ENCODE measurements around the gene XRN1.
A peak's percentile ranks its signal among the peaks of the same experiment; 100 is the strongest.

The XRN1 gene, protein sequence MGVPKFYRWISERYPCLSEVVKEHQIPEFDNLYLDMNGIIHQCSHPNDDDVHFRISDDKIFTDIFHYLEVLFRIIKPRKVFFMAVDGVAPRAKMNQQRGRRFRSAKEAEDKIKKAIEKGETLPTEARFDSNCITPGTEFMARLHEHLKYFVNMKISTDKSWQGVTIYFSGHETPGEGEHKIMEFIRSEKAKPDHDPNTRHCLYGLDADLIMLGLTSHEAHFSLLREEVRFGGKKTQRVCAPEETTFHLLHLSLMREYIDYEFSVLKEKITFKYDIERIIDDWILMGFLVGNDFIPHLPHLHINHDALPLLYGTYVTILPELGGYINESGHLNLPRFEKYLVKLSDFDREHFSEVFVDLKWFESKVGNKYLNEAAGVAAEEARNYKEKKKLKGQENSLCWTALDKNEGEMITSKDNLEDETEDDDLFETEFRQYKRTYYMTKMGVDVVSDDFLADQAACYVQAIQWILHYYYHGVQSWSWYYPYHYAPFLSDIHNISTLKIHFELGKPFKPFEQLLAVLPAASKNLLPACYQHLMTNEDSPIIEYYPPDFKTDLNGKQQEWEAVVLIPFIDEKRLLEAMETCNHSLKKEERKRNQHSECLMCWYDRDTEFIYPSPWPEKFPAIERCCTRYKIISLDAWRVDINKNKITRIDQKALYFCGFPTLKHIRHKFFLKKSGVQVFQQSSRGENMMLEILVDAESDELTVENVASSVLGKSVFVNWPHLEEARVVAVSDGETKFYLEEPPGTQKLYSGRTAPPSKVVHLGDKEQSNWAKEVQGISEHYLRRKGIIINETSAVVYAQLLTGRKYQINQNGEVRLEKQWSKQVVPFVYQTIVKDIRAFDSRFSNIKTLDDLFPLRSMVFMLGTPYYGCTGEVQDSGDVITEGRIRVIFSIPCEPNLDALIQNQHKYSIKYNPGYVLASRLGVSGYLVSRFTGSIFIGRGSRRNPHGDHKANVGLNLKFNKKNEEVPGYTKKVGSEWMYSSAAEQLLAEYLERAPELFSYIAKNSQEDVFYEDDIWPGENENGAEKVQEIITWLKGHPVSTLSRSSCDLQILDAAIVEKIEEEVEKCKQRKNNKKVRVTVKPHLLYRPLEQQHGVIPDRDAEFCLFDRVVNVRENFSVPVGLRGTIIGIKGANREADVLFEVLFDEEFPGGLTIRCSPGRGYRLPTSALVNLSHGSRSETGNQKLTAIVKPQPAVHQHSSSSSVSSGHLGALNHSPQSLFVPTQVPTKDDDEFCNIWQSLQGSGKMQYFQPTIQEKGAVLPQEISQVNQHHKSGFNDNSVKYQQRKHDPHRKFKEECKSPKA (N-terminal part only)

DNA sequence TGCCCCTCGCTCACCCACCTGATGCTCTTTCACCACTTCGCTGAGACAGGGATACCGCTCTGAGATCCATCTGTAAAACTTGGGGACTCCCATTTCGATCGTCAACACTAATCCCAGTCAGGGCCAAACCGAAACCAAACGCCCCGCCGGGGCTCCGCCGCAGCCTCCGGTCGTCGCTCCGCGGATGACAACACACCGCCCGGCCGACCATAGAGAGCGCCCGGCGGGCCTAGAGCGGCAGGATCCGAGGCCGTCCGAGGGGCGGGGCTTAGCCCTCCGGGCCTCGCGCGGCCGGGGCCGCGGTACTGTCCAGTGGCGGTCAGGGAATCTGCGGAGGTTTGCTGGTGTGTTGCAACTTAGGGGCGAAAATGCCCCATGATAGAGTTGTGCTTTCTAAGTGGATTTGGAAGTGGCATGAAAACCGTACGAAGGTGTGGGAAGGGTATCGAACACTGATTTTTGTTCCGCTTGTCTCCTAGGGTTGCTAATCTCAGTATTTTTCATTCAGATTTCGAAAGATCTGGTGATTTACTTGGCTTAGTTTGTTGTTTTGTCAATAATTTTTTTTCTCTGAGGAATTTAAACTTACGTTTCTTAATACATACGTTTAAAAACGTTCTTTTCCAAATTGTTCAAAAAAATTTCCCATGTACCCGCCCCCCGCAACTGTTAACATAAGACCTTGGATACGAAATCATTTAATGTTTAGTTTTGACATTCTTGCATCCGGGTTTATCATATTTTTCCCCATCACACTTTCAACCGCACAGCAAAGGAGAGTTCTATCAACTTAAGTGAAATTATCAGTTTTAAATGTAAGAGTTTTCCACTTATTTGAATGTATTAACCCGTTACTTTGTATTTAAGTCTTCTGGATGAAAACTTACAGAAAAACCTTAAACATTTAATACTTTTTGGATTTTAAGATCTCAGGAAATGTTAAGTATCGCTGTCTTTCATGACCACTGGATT is at the start of gene XRN1:
XRN1 (minus strand) TSS at position 186 of the 972 bp plus-strand sequence; CDS start at position 93, 93 bp downstream.
- H3K4me3 ChIP-seq (ENCODE audit: low read depth, low read length): peak within 1 kb of the TSS; percentile 82
- TF ChIP-seq, protein P1, sequence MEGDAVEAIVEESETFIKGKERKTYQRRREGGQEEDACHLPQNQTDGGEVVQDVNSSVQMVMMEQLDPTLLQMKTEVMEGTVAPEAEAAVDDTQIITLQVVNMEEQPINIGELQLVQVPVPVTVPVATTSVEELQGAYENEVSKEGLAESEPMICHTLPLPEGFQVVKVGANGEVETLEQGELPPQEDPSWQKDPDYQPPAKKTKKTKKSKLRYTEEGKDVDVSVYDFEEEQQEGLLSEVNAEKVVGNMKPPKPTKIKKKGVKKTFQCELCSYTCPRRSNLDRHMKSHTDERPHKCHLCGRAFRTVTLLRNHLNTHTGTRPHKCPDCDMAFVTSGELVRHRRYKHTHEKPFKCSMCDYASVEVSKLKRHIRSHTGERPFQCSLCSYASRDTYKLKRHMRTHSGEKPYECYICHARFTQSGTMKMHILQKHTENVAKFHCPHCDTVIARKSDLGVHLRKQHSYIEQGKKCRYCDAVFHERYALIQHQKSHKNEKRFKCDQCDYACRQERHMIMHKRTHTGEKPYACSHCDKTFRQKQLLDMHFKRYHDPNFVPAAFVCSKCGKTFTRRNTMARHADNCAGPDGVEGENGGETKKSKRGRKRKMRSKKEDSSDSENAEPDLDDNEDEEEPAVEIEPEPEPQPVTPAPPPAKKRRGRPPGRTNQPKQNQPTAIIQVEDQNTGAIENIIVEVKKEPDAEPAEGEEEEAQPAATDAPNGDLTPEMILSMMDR (IDR thresholded peaks at IDR 0.05; ENCODE audit: control insufficient read depth, extremely low read depth, insufficient read depth): no peak
- peak; percentile 69 for DNase-seq (ENCODE audit: low read depth)

DNA sequence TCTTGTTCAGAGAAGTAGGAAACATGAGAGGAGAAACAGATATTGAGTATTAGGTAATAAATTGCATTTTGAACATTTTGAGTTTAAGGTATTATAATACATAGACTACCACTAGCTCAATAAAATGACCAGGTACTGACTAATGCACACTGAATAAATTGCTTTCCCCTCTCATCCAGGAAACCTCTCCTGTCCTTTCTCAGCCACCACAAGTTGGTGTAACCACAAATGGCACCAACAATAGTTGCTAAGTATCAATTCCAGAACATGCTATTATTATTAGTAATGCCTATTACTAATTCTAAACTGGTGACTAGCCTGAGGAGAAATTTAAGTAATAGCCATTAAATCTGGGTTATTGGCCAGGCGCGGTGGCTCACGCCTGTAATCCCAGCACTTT is 47.3 kb upstream of the XRN1 start:
- TF ChIP-seq, protein P1 (IDR thresholded peaks at IDR 0.05; ENCODE audit: control insufficient read depth, extremely low read depth, insufficient read depth): no peak
- DNase-seq (ENCODE audit: low read depth): no peak

DNA sequence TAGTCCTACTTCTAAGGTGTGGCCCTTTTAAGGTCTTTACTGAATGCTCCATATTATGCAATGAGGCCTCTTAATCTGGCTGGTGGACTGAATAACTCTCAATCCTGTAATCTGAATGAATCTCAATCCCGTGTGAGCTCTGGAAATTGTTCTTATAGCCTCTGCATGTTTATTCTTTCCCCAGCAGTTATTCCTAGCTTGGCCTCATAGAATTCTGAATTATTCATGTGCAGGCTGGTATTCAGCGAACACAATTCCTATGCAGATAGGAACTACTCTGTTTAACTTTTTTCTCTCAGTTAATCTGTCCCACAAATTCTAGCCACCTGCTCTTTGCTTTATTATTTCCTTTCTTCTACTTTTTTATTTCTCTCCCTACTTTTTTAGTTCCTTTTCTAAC is 44.3 kb upstream of the XRN1 start:
- TF ChIP-seq, protein P1 (IDR thresholded peaks at IDR 0.05; ENCODE audit: control insufficient read depth, extremely low read depth, insufficient read depth): no peak
- no peak overlapping the region for H3K4me3 ChIP-seq (ENCODE audit: low read depth, low read length)
- no peak for DNase-seq (ENCODE audit: low read depth)

More for the DNA sequence above, 47.3 kb upstream of the XRN1 start:
- no peak overlapping the region for H3K4me3 ChIP-seq (ENCODE audit: low read depth, low read length)

DNA sequence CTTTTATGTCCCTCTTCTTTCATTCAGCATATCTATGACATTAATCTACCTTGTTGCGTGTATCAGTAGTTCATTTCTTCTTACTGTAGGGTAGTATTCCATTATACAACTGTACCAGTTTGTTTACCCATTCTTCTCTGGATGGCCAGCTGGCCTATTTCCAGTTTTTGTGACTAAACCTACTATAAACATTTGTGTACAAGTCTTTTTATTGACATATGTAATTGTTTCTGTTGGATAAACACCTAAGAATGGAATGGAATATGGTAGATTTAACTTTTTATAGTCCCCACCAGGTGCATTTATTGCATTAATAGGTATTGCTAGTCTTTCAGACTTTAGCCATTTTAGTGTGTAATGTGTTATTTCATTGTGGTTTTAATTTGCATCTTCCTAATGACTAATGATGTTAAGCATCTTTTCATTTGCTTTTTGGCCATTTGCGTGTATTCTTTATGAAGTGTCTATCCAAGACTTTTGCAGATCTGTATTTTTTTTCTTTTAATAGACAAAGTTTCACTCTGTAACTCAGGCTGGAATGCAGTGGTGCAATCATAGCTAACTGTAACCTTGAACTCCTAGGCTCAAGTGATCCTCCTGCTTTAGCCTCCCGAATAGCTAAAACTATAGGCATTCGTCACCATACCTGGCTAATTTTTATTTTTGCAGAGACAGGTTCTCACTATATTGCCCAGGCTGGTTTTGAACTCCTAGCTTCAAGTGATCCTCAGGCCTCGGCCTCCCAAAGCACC is 41.9 kb upstream of the XRN1 start:
- TF ChIP-seq, protein P1 (IDR thresholded peaks at IDR 0.05; ENCODE audit: control insufficient read depth, extremely low read depth, insufficient read depth): no peak
- no peak overlapping the region for H3K4me3 ChIP-seq (ENCODE audit: low read depth, low read length)
- DNase-seq (ENCODE audit: low read depth): peak; percentile 100

DNA sequence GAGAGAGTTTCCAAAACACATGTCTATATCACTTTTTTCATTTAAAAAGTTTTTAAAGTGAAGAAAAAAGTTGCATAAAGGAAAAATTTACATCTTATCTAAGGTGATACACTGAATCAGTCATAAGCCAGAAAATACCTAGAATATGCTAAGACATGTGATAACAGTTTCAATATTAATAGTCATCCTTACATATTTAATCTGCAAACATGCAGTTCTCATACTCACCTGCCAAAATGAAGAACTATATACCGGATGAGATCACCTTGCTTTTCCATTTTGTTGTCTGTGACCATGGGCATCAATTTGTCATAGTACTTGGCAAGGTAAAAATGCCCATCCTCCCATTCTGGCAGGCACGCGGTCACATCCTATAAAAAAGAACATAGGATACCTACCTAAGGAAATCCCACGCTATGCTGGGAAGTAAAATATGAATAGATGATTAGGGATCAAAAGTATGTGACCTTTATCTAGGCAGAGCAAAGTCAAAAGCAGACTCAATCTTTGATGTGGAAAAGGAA is 37.1 kb upstream of the XRN1 start:
- no peak overlapping the region for H3K4me3 ChIP-seq (ENCODE audit: low read depth, low read length)
- peak; percentile 96 for DNase-seq (ENCODE audit: low read depth)
- TF ChIP-seq, protein P1 (IDR thresholded peaks at IDR 0.05; ENCODE audit: control insufficient read depth, extremely low read depth, insufficient read depth): no peak
